Lung (tissue), 12 donors: ENCODE data around the gene GOLGA3. TPM values are rescaled to one million over a fixed set of nuclear protein-coding genes. Genes with fewer than 3 reads are reported as not detected.
A peak's percentile ranks its signal among the peaks of the same experiment; 100 is the strongest.

Source experiments
- ATAC-seq: fragments of 200-7000 bp; cut with Tn5 transposase; one replicate; pipeline ENCODE4 v1.9.1; 2020; ENCODE audit warnings: moderate number of reproducible peaks; ENCODE audit not compliant: insufficient read depth, low FRiP score
- DNase-seq, 3 donors: peaks; one replicate each; pipeline ENCODE4 v3.0.0-alpha.2; 2013 to 2017
- H3K27ac ChIP-seq, 2 donors: one replicate each; pipeline ENCODE4 v1.5.1; 2013; ENCODE audit warnings: mild to moderate bottlenecking in 2 of 2, moderate library complexity in 2 of 2, control low read depth in 1 of 2, inconsistent platforms in 1 of 2, low read depth in 1 of 2, low read length in 1 of 2
- H3K27me3 ChIP-seq, 3 donors: one replicate each; pipeline ENCODE4 v1.5.1; 2013; ENCODE audit warnings: low read length in 2 of 3; ENCODE audit not compliant: control insufficient read depth in 3 of 3, insufficient read depth in 3 of 3
- H3K36me3 ChIP-seq, 4 donors: one replicate each; pipeline ENCODE4 v1.5.1; 2013; ENCODE audit warnings: low read length in 4 of 4, mild to moderate bottlenecking in 1 of 4, moderate library complexity in 1 of 4; ENCODE audit not compliant: control insufficient read depth in 4 of 4, insufficient read depth in 4 of 4
- H3K4me1 ChIP-seq, 5 donors: one replicate each; pipeline ENCODE4 v1.5.1; 2013; ENCODE audit warnings: low read length in 5 of 5, mild to moderate bottlenecking in 2 of 5, moderate library complexity in 1 of 5; ENCODE audit not compliant: control insufficient read depth in 5 of 5, insufficient read depth in 5 of 5
- H3K4me3 ChIP-seq: one replicate; pipeline ENCODE4 v1.5.1; 2013; ENCODE audit warnings: mild to moderate bottlenecking, control low read depth, moderate library complexity
- H3K9ac ChIP-seq, 2 donors: one replicate each; pipeline ENCODE4 v1.5.1; 2013; ENCODE audit warnings: low read length in 2 of 2, control low read depth in 1 of 2; ENCODE audit not compliant: insufficient read depth in 1 of 2
- H3K9me3 ChIP-seq, 4 donors: one replicate each; pipeline ENCODE4 v1.5.1; 2013; ENCODE audit warnings: low read length in 3 of 4, mild to moderate bottlenecking in 1 of 4, moderate library complexity in 1 of 4; ENCODE audit not compliant: control insufficient read depth in 4 of 4, insufficient read depth in 3 of 4
- CTCF ChIP-seq: IDR thresholded peaks from 2 replicates; pipeline ENCODE4 v1.5.1; 2012; ENCODE audit warnings: mild to moderate bottlenecking; ENCODE audit errors: control extremely low read depth, extremely low read depth
- WGBS, 2 donors: extraction: QIAGEN DNeasy Blood & Tissue Kit; methylation state at CpG; one replicate each; pipeline ENCODE4 v1.1.7; 2013; 5-methylcytosine and 5-hydroxymethylcytosine counted together
- polyA plus RNA-seq, 2 donors: library from polyadenylated mRNA; stranded (reverse); fragments of 200-250 nt; gene quantifications; one replicate each; pipeline ENCODE4 v1.2.1, GENCODE V29; 2013
- total RNA-seq, 2 donors: library from RNA; depleted of rRNA in 1 of 2; stranded (reverse); fragments of >200 nt in 1 of 2; gene quantifications; one replicate each; pipeline ENCODE4 v1.2.1, GENCODE V29; 2014 to 2021
- donor health status: control.
- donor health status: control.
- donor health status: Bipolar disorder and iron deficiency.
- donor health status: healthy.
- donor health status: DM: yes; HTN: yes; CAD: no.

The GOLGA3 gene
- total and polyA plus RNA-seq, 4 donors = 17.5 to 81.1 (median 35.7) TPM

- ATAC-seq (no peak), DNase-seq (no peak)
- Histone ChIP-seq H3K9me3 (peaks cover 0 to 3% (median 0%) of the 10 kb centered on the region in 4 donors), H3K9ac (no peak overlapping the region), H3K4me3 (no peak overlapping the region), H3K27me3 (no peaks in the 10 kb centered on the region), H3K27ac (no peak overlapping the region), H3K36me3 (peaks cover 17 to 68% (median 26%) of the 10 kb centered on the region in 4 donors), H3K4me1 (no peaks in the 10 kb centered on the region)
- TF ChIP-seq CTCF = no peak
- WGBS, 2 donors = 86 to 95% methylated on average over 7 to 15 of the region's 15 CpGs
These were observed 40.8 kb downstream of the GOLGA3 start for GRCh38 chr12:132787877-132788276.

DNA sequence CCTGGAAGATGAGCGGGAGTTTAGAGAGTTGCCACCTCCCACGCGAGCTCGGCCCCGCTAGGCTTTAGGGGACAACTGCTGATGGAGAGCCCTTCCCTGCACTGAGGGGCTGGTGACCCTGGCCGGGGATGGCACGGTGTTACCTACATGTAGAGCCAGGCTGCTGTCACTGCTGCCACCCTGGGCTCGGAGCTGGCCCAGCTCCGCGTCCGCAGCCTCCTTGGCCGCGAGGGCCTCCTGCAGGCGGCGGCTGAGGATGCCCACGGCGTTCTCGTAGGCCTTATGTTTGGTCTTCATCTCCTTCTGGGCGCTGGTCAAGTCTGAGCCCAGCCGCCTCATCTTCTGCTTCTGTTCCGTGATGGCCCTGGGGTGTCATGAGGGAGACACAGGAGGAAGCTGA lies 42.5 kb downstream of the GOLGA3 start:
- ATAC-seq (no peak), DNase-seq (no peak)
- H3K36me3 ChIP-seq = peaks cover 16 to 73% (median 29%) of the 10 kb centered on the region in 4 donors
- H3K9ac ChIP-seq = no peak overlapping the region
- peak overlapping the region; percentile 10 for H3K4me3 ChIP-seq
- peaks cover 0 to 3% (median 0%) of the 10 kb centered on the region in 4 donors for H3K9me3 ChIP-seq
- TF ChIP-seq CTCF = no peak
- H3K4me1 ChIP-seq = no peaks in the 10 kb centered on the region
- no peak overlapping the region for H3K27ac ChIP-seq
- 92 to 96% methylated on average over 21 of the region's 21 CpGs for WGBS, 2 donors
- H3K27me3 ChIP-seq = no peaks in the 10 kb centered on the region

- no peak for TF ChIP-seq CTCF
- H3K36me3 ChIP-seq = peaks cover 22 to 81% (median 36%) of the 10 kb centered on the region in 4 donors
These were observed 44.1 kb downstream of the GOLGA3 start for GRCh38 chr12:132784580-132784979.

More at GRCh38 chr12:132784580-132784979, 44.1 kb downstream of the GOLGA3 start:
- ATAC-seq = no peak
- H3K9ac ChIP-seq = no peak overlapping the region
- no peak overlapping the region for H3K4me3 ChIP-seq
- no peak overlapping the region for H3K27ac ChIP-seq
- no peak for DNase-seq
- H3K27me3 ChIP-seq = no peaks in the 10 kb centered on the region
- no peaks in the 10 kb centered on the region for H3K4me1 ChIP-seq
- peaks cover 0 to 3% (median 0%) of the 10 kb centered on the region in 4 donors for H3K9me3 ChIP-seq
- 88 to 92% methylated on average over 9 of the region's 9 CpGs for WGBS, 2 donors
